Endometrium (tissue), 2 donors: ENCODE measurements around the gene POF1B.

Experiments
- FAIRE-seq: peaks from 2 replicates; lab custom pipeline; 2012; peaks lifted over from hg19 to GRCh38; lab: Jason Lieb, UNC
- donor health status: control.
- donor health status: control.

POF1B gene

DNA sequence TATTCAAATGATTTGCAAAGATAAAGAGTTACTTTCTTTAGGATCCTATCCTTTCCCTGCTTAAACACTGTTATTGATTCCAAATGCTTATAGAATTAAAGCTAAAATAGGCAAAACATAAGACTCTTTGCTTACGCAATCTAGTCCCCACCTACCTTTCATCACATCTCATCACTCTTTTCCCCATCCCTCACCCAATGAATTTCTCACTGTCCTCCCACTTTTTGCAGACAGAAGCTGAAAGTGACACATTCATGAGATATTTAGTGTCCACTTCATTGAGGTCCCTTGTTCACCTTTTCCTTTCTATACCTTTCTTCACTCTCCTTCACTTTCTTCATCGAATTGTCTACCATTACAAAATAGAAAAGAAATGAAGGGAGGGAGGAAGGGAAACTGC lies 136.3 kb downstream of the POF1B start:
- no peak for FAIRE-seq
